SK-N-SH treated with all-trans-retinoic acid at 6 μM for 48 hours (cell line): ENCODE data around the gene IL20RA.

Experiments used
- ATAC-seq: fragments of 200-7000 bp; cut with Tn5 transposase; 3 replicates; pipeline ENCODE4 v1.9.1; 2020; ENCODE audit warnings: mild to moderate bottlenecking, moderate library complexity
- ARNTL ChIP-seq: fragments of 450-650 bp; formaldehyde crosslinking; IDR thresholded peaks from 2 replicates; pipeline ENCODE4 v1.5.0; 2020; ENCODE audit warnings: low read depth, mild to moderate bottlenecking, moderate library complexity, borderline replicate concordance
- BACH2 ChIP-seq: fragments of 250-450 bp; sonication (Bioruptor Pico); IDR thresholded peaks from 2 replicates; pipeline ENCODE4 v1.9.0; 2021; ENCODE audit warnings: mild to moderate bottlenecking, borderline replicate concordance
- CSDC2 ChIP-seq: fragments of 250-450 bp; sonication (Bioruptor Pico); IDR thresholded peaks from 2 replicates; pipeline ENCODE4 v1.5.0; 2020; ENCODE audit warnings: mild to moderate bottlenecking, moderate library complexity
- CSRNP3 ChIP-seq: fragments of 250-450 bp; sonication (Bioruptor Pico); IDR thresholded peaks from 2 replicates; pipeline ENCODE4 v1.5.1; 2021; ENCODE audit warnings: mild to moderate bottlenecking, moderate library complexity
- ESRRG ChIP-seq: fragments of 250-450 bp; sonication (Bioruptor Pico); IDR thresholded peaks from 2 replicates; pipeline ENCODE4 v1.6.1; 2021; ENCODE audit warnings: mild to moderate bottlenecking
- GLIS3 ChIP-seq: fragments of 250-450 bp; sonication (Bioruptor Pico); IDR thresholded peaks from 2 replicates; pipeline ENCODE4 v1.5.0; 2020; ENCODE audit warnings: mild to moderate bottlenecking, moderate library complexity
- ISL1 ChIP-seq: fragments of 250-450 bp; sonication (Bioruptor Pico); IDR thresholded peaks from 2 replicates; pipeline ENCODE4 v2.1.2; 2022; ENCODE audit warnings: mild to moderate bottlenecking, moderate library complexity
- PATZ1 ChIP-seq: fragments of 250-450 bp; sonication (Bioruptor Pico); IDR thresholded peaks from 2 replicates; pipeline ENCODE4 v1.8.0; 2020; ENCODE audit warnings: mild to moderate bottlenecking, moderate library complexity, borderline replicate concordance
- POU6F1 ChIP-seq: fragments of 250-450 bp; sonication (Bioruptor Pico); IDR thresholded peaks from 2 replicates; pipeline ENCODE4 v1.8.0; 2021; ENCODE audit warnings: low read depth, mild to moderate bottlenecking, moderate library complexity, borderline replicate concordance
- PPARA ChIP-seq: fragments of 250-450 bp; sonication (Bioruptor Pico); IDR thresholded peaks from 2 replicates; pipeline ENCODE4 v1.5.0; 2020; ENCODE audit warnings: mild to moderate bottlenecking, borderline replicate concordance
- RARB ChIP-seq: fragments of 250-450 bp; sonication (Bioruptor Pico); IDR thresholded peaks from 2 replicates; pipeline ENCODE4 v1.8.0; 2021; ENCODE audit warnings: mild to moderate bottlenecking, moderate library complexity
- SNAI2 ChIP-seq: fragments of 250-450 bp; sonication (Bioruptor Pico); IDR thresholded peaks from 2 replicates; pipeline ENCODE4 v1.5.0; 2020; ENCODE audit warnings: mild to moderate bottlenecking, moderate library complexity
- TCF4 ChIP-seq: fragments of 250-450 bp; sonication (Bioruptor Pico); IDR thresholded peaks from 2 replicates; pipeline ENCODE4 v1.8.0; 2021; ENCODE audit warnings: mild to moderate bottlenecking, moderate library complexity, borderline replicate concordance
- TOX ChIP-seq: fragments of 250-450 bp; sonication (Bioruptor Pico); IDR thresholded peaks from 2 replicates; pipeline ENCODE4 v1.8.0; 2021; ENCODE audit warnings: mild to moderate bottlenecking, moderate library complexity, borderline replicate concordance
- TSHZ2 ChIP-seq: fragments of 250-450 bp; sonication (Bioruptor Pico); IDR thresholded peaks from 2 replicates; pipeline ENCODE4 v1.5.0; 2020; ENCODE audit warnings: mild to moderate bottlenecking, moderate library complexity
- ZC3H10 ChIP-seq: fragments of 250-450 bp; sonication (Bioruptor Pico); IDR thresholded peaks from 2 replicates; pipeline ENCODE4 v1.5.1; 2021; ENCODE audit warnings: mild to moderate bottlenecking, moderate library complexity
- ZFP3 ChIP-seq: fragments of 250-450 bp; sonication (Bioruptor Pico); IDR thresholded peaks from 2 replicates; pipeline ENCODE4 v1.5.0; 2020; ENCODE audit warnings: mild to moderate bottlenecking, moderate library complexity
- ZFP30 ChIP-seq: fragments of 450-650 bp; formaldehyde crosslinking; IDR thresholded peaks from 2 replicates; pipeline ENCODE4 v1.5.0; 2022; ENCODE audit warnings: mild to moderate bottlenecking, moderate library complexity
- ZNF70 ChIP-seq: fragments of 450-650 bp; formaldehyde crosslinking; IDR thresholded peaks from 2 replicates; pipeline ENCODE4 v1.5.0; 2020; ENCODE audit warnings: mild to moderate bottlenecking, moderate library complexity
- ZNF8 ChIP-seq: fragments of 450-650 bp; formaldehyde crosslinking; IDR thresholded peaks from 2 replicates; pipeline ENCODE4 v1.5.0; 2020; ENCODE audit warnings: mild to moderate bottlenecking, moderate library complexity
- TF ChIP-seq, protein P1 (sequence below): fragments of 250-450 bp; sonication (Bioruptor Pico); IDR thresholded peaks from 2 replicates; pipeline ENCODE4 v1.5.1; 2020; ENCODE audit warnings: low read depth, mild to moderate bottlenecking, moderate library complexity

The IL20RA gene

GRCh38 chr6:137086031-137086430 is 41.3 kb upstream of the IL20RA start:
- ATAC-seq, result no peak
- no peak for TF ChIP-seq BACH2 (CRISPR knock-in tag)
- no peak for TF ChIP-seq CSRNP3 (CRISPR knock-in tag)
- no peak for TF ChIP-seq ISL1 (CRISPR knock-in tag)
- no peak for TF ChIP-seq ZC3H10 (CRISPR knock-in tag)
- no peak for TF ChIP-seq CSDC2 (CRISPR knock-in tag)
- no peak for TF ChIP-seq ESRRG (CRISPR knock-in tag)
- no peak for TF ChIP-seq ZNF70 (CRISPR knock-in tag)
- no peak for TF ChIP-seq PATZ1 (CRISPR knock-in tag)
- no peak for TF ChIP-seq ZNF8 (CRISPR knock-in tag)
- TF ChIP-seq ZFP3 (CRISPR knock-in tag), result no peak
- no peak for TF ChIP-seq SNAI2
- TF ChIP-seq RARB, result no peak
- TF ChIP-seq, protein P1, sequence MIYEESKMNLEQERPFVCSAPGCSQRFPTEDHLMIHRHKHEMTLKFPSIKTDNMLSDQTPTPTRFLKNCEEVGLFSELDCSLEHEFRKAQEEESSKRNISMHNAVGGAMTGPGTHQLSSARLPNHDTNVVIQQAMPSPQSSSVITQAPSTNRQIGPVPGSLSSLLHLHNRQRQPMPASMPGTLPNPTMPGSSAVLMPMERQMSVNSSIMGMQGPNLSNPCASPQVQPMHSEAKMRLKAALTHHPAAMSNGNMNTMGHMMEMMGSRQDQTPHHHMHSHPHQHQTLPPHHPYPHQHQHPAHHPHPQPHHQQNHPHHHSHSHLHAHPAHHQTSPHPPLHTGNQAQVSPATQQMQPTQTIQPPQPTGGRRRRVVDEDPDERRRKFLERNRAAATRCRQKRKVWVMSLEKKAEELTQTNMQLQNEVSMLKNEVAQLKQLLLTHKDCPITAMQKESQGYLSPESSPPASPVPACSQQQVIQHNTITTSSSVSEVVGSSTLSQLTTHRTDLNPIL (CRISPR knock-in tag), result no peak
- TF ChIP-seq TSHZ2 (CRISPR knock-in tag), result no peak
- no peak for TF ChIP-seq ARNTL (CRISPR knock-in tag)
- no peak for TF ChIP-seq PPARA (CRISPR knock-in tag)
- TF ChIP-seq POU6F1, result no peak
- TF ChIP-seq ZFP30, result no peak

DNA sequence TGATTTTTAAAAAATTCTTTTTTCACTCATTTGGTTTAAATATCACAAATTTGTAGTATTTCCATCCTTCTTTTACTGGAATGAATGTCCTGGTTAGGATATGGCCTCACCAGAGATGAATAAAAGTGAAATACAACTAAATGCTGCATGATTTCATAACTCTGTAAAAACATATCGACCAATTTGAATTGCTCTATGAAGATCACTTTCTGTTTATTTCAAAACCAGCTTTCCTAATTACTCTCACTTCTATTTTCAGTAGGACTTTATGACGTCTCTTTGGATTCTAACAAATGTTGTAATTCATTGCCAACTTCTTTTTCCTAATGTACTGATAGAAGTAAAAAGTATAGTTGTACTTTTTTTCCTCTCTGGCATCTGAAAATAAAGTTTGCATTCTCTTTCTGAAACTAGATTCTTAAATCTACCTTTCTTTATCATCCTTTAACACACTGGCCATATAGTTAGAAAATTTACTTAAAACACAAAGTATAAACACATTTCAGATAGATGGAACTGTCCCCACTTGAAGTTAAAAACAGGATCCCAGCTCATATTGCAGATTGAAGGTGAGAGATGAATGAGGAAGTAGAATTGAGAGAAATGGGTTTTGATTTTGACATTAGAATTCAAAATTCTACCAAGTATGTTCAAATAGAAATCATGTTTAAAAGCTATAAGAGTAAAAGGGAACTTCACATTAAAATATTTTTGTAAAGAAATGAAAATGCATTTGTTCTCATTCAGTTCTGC is 40.3 kb upstream of the IL20RA start:
- TF ChIP-seq GLIS3 (CRISPR knock-in tag), result no peak
- no peak for TF ChIP-seq TSHZ2 (CRISPR knock-in tag)
- no peak for TF ChIP-seq ZFP3 (CRISPR knock-in tag)
- TF ChIP-seq TOX (CRISPR knock-in tag), result no peak
- no peak for TF ChIP-seq PPARA (CRISPR knock-in tag)
- no peak for TF ChIP-seq SNAI2
- no peak for TF ChIP-seq ZNF8 (CRISPR knock-in tag)
- no peak for TF ChIP-seq TCF4 (CRISPR knock-in tag)
- no peak for TF ChIP-seq CSDC2 (CRISPR knock-in tag)
- TF ChIP-seq RARB, result no peak
- no peak for TF ChIP-seq CSRNP3 (CRISPR knock-in tag)

More for the DNA sequence above, 40.3 kb upstream of the IL20RA start:
- ATAC-seq, result no peak
